ENCODE results near the gene FRMD5.

- TF ChIP-seq POLR2A (IDR thresholded peaks at IDR 0.05) (no peak), CTCF (IDR thresholded peaks at IDR 0.05) (no peak)
These were observed 208.9 kb downstream of the FRMD5 start for GRCh38 chr15:43985976-43986680.

All from lower leg skin (tissue), 3 donors.